ENCODE results near the gene NACA. TPM values are rescaled to one million over a fixed set of nuclear protein-coding genes. Genes with fewer than 3 reads are reported as not detected.
"Not testable (repeated sequence)": the region's sequence is repeated elsewhere in the genome, so short reads cannot be mapped to it uniquely, and the experiment has no call there.

NACA gene
- total RNA-seq, 2 donors from 2014 or later: 322 to 563 TPM

DNA sequence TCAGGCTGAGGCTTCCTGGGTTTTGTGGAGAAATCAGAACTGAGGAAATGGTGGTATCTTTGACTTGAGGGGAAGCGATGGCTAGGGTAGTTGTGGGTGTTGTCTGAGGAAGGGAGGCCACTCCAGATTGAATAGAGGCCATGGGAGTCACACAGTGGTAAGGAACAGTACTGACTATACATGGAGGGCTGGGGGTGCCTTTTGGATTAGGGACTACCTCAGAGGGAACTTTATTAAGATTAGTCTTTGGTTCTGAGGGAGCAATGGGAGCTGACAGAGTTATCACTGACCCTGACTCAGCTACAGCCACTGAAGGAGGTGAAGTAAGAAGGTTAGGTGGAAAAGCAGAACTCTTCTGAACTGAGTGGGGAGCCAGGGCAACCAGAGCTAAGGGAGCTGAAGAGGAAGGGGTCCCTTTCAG is 4.4 kb downstream of the NACA start:
- Mint-ChIP-seq H3K4me1 (ENCODE audit: low read depth in 2 of 2) (peaks cover 64 to 76% of the 10 kb centered on the region in 2 donors), H3K9me3 (no peaks in the 10 kb centered on the region), H3K36me3 (peaks cover 59% of the 10 kb centered on the region), H3K27ac (peak overlapping the region; percentile 94 to 95), H3K27me3 (no peaks in the 10 kb centered on the region), H3K4me3 (peak overlapping the region; percentile 96)
- ATAC-seq (no peak), DNase-seq (ENCODE audit: low spot score) (no peak)

DNA sequence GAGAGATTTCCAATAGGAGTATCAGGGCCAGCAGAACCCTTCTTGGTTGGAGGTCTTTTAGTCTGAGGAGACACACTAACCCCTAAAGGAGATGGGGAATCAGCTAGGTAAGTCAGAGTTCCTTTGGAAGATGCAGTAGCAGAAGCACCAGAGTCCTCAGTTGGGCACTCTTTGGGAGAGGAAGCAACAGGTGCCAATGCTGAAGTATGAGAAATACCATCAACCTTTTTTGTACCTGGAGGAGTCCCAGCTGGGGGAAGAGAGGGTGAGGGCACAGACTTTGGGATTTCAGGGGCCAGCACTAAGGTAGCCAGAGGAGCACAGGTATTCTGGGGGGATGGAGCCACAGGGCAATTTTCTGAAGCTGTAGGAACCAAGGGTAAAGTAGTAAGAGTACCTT is 6.0 kb downstream of the NACA start:
- Mint-ChIP-seq H3K9me3 (no peaks in the 10 kb centered on the region), H3K4me3 (peak overlapping the region; percentile 96), H3K27ac (peak overlapping the region; percentile 94 to 95), H3K4me1 (ENCODE audit: low read depth in 2 of 2) (peaks cover 65 to 75% of the 10 kb centered on the region in 2 donors), H3K27me3 (no peaks in the 10 kb centered on the region), H3K36me3 (peaks cover 61% of the 10 kb centered on the region)
- ATAC-seq: no peak
- no peak for DNase-seq (ENCODE audit: low spot score)

DNA sequence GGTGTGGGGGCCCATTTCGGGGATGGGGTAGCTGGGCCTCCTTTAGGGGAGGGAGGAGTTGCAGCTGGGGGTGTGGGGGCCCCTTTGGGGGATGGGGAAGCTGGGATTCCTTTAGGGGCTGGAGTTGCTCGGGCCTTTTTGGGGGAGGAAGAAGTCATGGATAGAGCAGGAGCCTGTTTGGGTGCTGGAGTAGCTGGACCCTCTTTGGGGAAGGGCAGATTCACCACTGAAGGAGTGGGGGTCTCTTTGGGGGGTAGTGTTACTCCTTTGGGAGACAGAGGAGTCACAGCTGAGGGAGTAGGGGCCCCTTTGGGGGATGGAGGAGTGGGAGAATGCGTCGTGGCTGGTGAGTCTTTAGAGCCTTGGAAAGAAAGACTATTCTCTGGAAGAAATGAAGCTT is 6.5 kb downstream of the NACA start:
- Mint-ChIP-seq H3K27ac (peak overlapping the region; percentile 94 to 95), H3K36me3 (peaks cover 58% of the 10 kb centered on the region)

DNA sequence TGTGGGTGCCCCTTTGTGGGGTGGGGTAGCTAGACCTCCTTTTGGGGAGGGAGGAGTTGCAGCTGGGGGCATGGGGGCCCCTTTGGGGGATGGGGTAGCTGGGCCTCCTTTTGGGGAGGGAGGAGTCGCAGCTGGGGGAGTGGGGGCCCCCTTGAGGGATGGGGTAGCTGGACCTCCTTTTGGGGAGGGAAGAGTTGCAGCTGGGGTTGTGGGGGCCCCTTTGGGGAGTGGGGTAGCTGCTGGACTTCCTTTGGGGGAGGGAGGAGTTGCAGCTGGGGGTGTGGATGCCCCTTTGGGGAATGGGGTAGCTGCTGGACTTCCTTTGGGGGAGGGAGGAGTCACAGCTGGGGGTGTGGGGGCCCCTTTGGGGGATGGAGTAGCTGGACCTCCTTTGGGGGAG is 7.0 kb downstream of the NACA start:
- ATAC-seq (no peak), DNase-seq (ENCODE audit: low spot score) (no peak)
- H3K4me1 Mint-ChIP-seq (ENCODE audit: low read depth in 2 of 2): peaks cover 62 to 66% of the 10 kb centered on the region in 2 donors
- H3K27me3 Mint-ChIP-seq: no peaks in the 10 kb centered on the region
- no peak overlapping the region for H3K4me3 Mint-ChIP-seq
- no peak overlapping the region for H3K27ac Mint-ChIP-seq
- H3K36me3 Mint-ChIP-seq: peaks cover 56% of the 10 kb centered on the region
- H3K9me3 Mint-ChIP-seq: no peaks in the 10 kb centered on the region

More for the DNA sequence above, 6.5 kb downstream of the NACA start:
- no peaks in the 10 kb centered on the region for H3K27me3 Mint-ChIP-seq
- ATAC-seq (no peak), DNase-seq (ENCODE audit: low spot score) (no peak)
- peak overlapping the region; percentile 96 for H3K4me3 Mint-ChIP-seq
- H3K9me3 Mint-ChIP-seq: no peaks in the 10 kb centered on the region
- H3K4me1 Mint-ChIP-seq (ENCODE audit: low read depth in 2 of 2): peaks cover 62 to 71% of the 10 kb centered on the region in 2 donors

DNA sequence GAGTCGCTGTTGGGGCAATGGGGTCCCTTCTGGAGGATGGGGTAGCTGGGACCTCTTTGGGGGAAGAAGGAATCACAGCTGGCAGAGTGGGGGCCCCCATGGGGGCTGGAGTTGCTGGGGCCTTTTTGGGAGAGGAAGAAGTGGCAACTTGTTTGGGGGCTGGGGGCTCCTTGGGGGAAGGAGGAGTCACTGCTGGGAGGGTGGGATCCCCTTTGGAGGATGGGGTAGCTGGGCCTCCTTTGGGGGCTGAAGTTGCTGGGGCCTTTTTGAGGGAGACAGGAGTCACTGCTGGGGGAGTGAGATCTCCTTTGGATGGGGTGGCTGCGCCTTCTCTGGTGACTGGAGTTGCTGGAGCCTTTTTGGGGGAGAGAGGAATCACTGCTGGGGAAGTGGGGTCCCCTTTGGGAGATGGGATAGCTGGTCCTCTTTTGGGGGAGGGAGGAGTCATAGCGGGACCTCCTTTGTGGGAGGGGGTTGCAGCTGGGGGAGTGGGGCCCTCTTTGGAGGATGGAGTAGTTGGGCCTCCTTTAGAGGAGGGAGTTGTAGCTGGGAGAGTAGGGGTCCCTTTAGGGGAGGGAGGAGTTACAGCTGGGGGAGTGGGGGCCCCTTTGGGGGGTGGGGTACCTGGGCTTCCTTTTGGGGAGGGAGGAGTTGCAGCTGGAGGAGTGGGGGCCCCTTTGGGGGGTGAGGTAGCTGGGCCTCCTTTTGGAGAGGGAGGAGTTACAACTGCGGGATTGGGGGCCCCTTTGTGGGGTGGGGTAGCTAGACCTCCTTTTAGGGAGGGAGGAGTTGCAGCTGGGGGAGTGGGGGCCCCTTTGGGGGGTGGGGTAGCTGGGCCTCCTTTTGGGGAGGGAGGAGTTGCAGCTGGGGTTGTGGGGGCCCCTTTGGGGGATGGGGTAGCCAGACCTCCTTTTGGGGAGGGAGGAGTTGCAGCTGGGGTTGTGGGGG is 7.9 kb downstream of the NACA start:
- H3K36me3 Mint-ChIP-seq: peaks cover 60% of the 10 kb centered on the region
- H3K4me3 Mint-ChIP-seq: no peak overlapping the region
- peak overlapping the region; percentile 73 to 77 for H3K27ac Mint-ChIP-seq

DNA sequence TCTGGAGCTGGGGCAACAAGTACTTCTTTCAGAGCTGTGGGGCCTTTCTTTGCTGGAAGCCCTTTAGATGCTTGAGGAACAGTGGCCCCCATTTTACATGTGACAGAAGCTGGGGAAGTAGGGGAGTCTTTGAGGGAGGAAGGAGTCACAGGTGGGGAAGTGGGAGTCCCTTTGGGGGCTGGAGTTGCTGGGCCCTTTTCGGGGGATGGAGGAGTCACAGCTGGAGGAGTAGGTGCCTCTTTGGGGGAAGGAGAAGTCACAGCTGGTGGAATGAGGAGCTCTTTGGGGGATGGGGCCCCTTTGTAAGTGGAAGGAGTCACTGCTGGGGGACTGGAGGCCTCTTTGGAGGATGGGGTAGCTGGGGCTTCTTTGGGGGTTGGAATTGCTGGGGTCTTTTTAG is 8.6 kb downstream of the NACA start:
- no peak for DNase-seq (ENCODE audit: low spot score)
- Mint-ChIP-seq H3K4me3 (no peak overlapping the region), H3K27ac (peak overlapping the region; percentile 73 to 77), H3K27me3 (no peaks in the 10 kb centered on the region), H3K4me1 (ENCODE audit: low read depth in 2 of 2) (peaks cover 49 to 50% of the 10 kb centered on the region in 2 donors), H3K9me3 (no peaks in the 10 kb centered on the region), H3K36me3 (peaks cover 57% of the 10 kb centered on the region)
- no peak for ATAC-seq

More for the DNA sequence above, 7.9 kb downstream of the NACA start:
- Mint-ChIP-seq H3K9me3 (no peaks in the 10 kb centered on the region), H3K27me3 (no peaks in the 10 kb centered on the region), H3K4me1 (ENCODE audit: low read depth in 2 of 2) (peaks cover 56 to 57% of the 10 kb centered on the region in 2 donors)
- no peak for DNase-seq (ENCODE audit: low spot score)
- ATAC-seq: no peak

DNA sequence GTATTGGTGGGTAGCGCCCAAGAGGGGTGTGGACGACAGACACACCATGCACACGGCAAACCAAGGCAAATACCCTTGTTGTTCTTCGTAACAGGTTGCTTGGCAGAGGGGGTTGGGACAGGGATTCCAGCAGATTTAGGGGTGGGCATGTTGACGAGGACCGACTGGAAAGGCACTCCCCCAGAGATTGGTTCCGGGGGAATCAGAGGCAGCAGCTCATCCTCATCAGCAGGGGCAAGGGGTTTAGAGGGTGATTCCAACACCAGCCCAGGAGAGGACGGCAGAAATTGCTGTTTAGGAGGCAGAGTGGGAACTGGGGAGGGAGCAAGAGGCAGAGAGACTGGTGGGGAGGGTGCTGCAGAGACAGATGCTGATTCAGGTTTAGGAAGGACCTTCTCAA is 9.3 kb downstream of the NACA start:
- H3K36me3 Mint-ChIP-seq: peaks cover 58% of the 10 kb centered on the region
- no peak for DNase-seq (ENCODE audit: low spot score)
- H3K27me3 Mint-ChIP-seq: no peaks in the 10 kb centered on the region
- peak overlapping the region; percentile 73 to 77 for H3K27ac Mint-ChIP-seq
- ATAC-seq: no peak
- no peaks in the 10 kb centered on the region for H3K9me3 Mint-ChIP-seq
- H3K4me1 Mint-ChIP-seq (ENCODE audit: low read depth in 2 of 2): peaks cover 42 to 43% of the 10 kb centered on the region in 2 donors
- no peak overlapping the region for H3K4me3 Mint-ChIP-seq

DNA sequence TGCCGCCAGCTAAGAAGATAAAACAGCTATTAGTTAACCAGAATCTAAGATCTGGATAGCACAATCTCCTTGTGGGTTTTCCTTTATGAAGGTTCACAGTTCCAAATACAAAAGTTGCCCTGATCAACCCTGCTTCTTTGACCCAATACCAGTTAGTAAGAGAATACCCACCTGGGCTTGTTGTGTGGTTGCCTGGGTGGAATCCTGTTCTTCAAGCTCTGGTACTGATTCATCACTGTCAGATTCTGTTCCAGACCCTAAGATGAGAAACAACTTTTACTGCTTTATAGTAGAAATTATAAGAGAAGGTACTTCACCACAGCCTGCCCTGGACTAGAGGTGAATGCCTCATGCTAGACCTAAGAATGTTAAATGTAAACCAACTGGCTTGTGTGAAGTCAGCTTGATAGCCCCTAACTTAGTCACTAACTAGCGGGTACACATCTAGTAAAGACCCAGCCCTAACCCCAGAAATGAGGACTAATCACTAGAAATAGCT is 10.6 kb downstream of the NACA start:
- peak overlapping the region in 1 of 2 donors; percentile 77 for H3K27ac Mint-ChIP-seq

DNA sequence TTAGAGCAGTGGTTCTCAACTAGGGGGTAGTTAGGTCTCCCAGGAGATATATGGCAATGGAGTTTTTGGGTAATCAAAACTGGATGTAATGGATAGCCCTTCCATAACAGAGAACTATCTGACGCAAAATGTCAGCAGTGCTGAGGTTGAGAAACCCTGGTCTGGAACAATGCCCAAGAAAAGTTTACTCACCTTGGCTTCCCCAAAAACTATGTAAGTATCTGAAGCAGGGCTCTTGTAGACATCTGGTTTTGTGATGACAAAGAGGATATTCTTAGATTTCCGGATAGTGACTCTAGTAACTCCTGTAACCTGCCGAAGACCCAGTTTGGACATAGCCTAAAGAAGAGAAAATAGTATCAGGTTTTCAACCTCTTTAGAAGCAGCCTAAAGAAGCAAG is 11.8 kb downstream of the NACA start:
- ATAC-seq (no peak), DNase-seq (ENCODE audit: low spot score) (no peak)
- Mint-ChIP-seq H3K4me3 (no peak overlapping the region), H3K27ac (no peak overlapping the region), H3K27me3 (no peaks in the 10 kb centered on the region), H3K36me3 (peaks cover 37% of the 10 kb centered on the region), H3K9me3 (no peaks in the 10 kb centered on the region), H3K4me1 (ENCODE audit: low read depth in 2 of 2) (peaks cover 20 to 21% of the 10 kb centered on the region in 2 donors)

More for the DNA sequence above, 10.6 kb downstream of the NACA start:
- no peaks in the 10 kb centered on the region for H3K27me3 Mint-ChIP-seq
- no peak overlapping the region for H3K4me3 Mint-ChIP-seq
- DNase-seq (ENCODE audit: low spot score): no peak
- H3K9me3 Mint-ChIP-seq: no peaks in the 10 kb centered on the region
- H3K4me1 Mint-ChIP-seq (ENCODE audit: low read depth in 2 of 2): peaks cover 29 to 30% of the 10 kb centered on the region in 2 donors
- H3K36me3 Mint-ChIP-seq: peaks cover 45% of the 10 kb centered on the region
- ATAC-seq: no peak

DNA sequence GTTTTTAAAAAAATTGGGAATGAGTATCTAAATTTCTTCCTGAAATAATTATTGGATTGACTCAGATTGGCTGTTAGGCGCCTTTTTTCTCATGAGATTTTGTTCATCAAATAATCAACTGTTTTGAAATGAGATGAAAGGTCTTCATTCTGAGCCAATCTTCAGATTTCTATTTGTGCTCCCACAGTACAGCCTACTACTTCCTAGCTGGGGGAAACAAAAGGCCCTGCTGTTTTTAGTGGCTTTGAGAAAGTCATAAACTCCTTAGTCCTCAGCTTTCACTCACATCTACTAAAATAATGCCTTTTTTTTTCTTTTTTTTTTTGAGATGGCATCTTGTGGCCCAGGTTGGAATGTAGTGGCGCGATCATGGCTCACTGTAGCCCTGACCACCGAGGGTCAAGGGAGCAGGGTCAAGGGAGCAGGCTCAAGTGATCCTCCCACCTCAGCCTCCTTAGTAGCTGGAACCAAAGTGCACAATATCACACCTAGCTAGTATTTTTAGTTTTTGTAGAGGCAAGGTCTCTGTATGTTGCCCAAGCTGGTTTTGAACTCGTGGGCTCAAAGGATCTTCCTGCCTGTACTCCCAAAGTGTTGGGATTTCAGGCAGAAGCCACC is 15.2 kb downstream of the NACA start:
- Mint-ChIP-seq H3K27ac (no peak overlapping the region), H3K9me3 (no peaks in the 10 kb centered on the region), H3K4me3 (no peak overlapping the region), H3K27me3 (no peaks in the 10 kb centered on the region), H3K4me1 (ENCODE audit: low read depth in 2 of 2) (peaks cover 0 to under 1% of the 10 kb centered on the region in 2 donors), H3K36me3 (peaks cover 26% of the 10 kb centered on the region)
- no peak for DNase-seq (ENCODE audit: low spot score)
- peak in 1 of 2 donors; percentile 28 for ATAC-seq

DNA sequence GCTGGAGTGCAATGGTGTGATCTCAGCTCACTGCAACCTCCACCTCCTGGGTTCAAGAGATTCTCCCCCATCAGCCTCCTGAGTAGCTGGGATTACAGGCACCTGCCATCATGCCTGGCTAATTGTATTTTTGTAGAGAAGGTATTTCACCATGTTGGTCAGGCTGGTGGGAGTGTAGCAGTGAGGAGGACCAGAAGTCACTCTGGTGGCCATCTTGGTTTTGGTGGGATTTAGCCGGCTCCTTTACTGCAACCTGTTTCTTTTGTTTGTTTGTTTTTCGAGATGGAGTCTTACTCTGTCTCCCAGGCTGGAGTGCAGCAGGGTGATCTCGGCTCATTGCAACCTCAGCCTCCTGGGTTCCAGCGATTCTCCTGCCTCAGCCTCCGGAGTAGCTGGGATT is 20.6 kb downstream of the NACA start:
- DNase-seq (ENCODE audit: low spot score); H3K9me3 Mint-ChIP-seq; H3K4me3 Mint-ChIP-seq; H3K27ac Mint-ChIP-seq; H3K4me1 Mint-ChIP-seq (ENCODE audit: low read depth in 2 of 2); H3K27me3 Mint-ChIP-seq; ATAC-seq; H3K36me3 Mint-ChIP-seq: not testable (repeated sequence)

DNA sequence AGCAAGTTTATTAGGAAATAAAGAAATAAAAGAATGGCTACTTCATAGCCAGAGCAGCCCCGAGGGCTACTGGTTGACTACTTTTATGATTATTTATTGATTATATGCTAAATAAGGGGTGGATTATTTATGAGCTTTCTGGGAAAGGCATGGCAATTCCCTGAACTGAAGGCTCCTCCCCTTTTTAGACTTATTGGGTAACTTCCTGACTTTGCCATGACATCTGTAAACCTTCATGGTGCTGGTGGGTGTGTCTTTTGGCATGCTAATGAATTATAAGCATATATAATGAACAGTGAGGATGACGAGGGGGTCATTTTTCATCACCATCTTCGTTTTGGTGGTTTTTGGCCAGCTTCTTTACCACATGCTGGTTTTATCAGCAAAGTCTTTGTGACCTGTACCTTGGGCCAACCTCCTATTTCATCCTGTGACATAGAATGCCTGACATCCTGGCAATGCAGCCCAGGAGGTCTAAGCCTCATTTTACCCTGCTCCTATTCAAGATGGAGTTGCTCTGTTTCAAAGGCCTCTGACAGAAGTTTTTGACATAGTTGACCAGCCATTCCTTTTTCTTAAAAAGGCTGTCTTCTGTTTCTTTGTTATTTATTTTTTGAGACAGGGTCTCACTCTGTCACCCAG is 26.0 kb downstream of the NACA start:
- Mint-ChIP-seq H3K27me3 (peaks cover 0 to 2% of the 10 kb centered on the region in 2 donors), H3K27ac (no peak overlapping the region), H3K4me1 (ENCODE audit: low read depth in 2 of 2) (peaks cover 0 to 10% of the 10 kb centered on the region in 2 donors), H3K9me3 (no peaks in the 10 kb centered on the region), H3K4me3 (no peak overlapping the region), H3K36me3 (no peaks in the 10 kb centered on the region)
- DNase-seq (ENCODE audit: low spot score) (no peak), ATAC-seq (peak in 1 of 2 donors; percentile 51)

DNA sequence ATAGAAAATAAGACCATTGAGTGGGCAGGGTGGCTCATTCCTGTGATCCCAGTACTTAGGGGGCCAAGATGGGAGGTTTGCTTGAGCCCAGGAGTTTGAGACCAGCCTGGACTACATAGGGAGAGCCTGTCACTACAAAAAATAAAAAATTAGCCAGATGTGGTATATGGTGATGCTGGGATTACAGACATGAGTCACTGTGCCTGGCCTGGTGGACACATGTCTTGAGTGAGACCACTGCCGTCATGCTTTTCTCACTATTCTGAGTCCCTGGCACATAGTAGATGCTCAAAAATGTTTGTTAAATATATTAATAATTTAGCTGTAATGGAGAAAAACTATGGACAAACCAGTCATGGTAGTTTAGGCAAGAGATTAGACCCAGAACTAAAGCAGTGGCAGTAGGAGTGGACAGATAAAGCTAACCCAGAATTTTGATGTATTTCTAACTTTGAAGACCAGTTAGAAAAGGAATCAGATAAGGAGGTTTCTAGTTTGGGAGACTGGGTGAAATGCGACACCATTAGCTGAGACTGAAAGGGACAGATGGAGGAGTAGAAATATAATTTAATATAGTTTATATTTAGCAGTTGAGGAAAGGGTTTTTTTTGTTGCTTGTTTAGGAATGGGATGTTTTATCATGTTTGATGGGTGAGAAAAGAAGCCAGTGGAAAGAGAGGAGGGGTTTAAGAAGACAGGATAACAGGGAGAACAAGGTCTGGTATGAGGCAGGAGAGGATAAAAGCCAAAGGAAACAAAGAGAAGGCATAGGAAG is 29.6 kb downstream of the NACA start:
- no peaks in the 10 kb centered on the region for H3K36me3 Mint-ChIP-seq
- no peak overlapping the region for H3K27ac Mint-ChIP-seq
- DNase-seq (ENCODE audit: low spot score): no peak
- ATAC-seq: no peak
- H3K4me1 Mint-ChIP-seq (ENCODE audit: low read depth in 2 of 2): peaks cover 0 to 6% of the 10 kb centered on the region in 2 donors
- no peak overlapping the region for H3K4me3 Mint-ChIP-seq
- no peaks in the 10 kb centered on the region for H3K27me3 Mint-ChIP-seq
- H3K9me3 Mint-ChIP-seq: no peaks in the 10 kb centered on the region

Measured in natural killer cell treated with Interleukin-12 subunit alpha and Interleukin-12 subunit beta and Interleukin-15 and Interleukin-18, amount 100 ng/mL, for 72 hours (primary cell).